HepG2 (cell line): ENCODE results near the gene CDK5RAP2. TPM values are rescaled to one million over a fixed set of nuclear protein-coding genes. Genes with fewer than 3 reads are reported as not detected.

Experiments
- BCL6 ChIP-seq: IDR thresholded peaks from 2 replicates; pipeline ENCODE4 v1.6.1; 2016; ENCODE audit warnings: missing genetic modification reagents, missing compliant biosample characterization
- BRD4 ChIP-seq: sonication (generic); formaldehyde crosslinking; IDR thresholded peaks from 2 replicates; pipeline ENCODE4 v1.4.0; 2020; ENCODE audit warnings: missing genetic modification reagents
- CEBPG ChIP-seq: IDR thresholded peaks from 2 replicates; pipeline ENCODE4 v1.6.1; 2016
- CREBL2 ChIP-seq: sonication (generic); formaldehyde crosslinking; IDR thresholded peaks from 2 replicates; pipeline ENCODE4 v1.8.1; 2023; ENCODE audit warnings: missing genetic modification reagents, mild to moderate bottlenecking, borderline replicate concordance
- EP300 ChIP-seq, 3 experiments: sonication (generic) in 1 of 3; formaldehyde crosslinking in 1 of 3; IDR thresholded peaks; 2 replicates each; pipeline versions ENCODE4 v1.5.1 to v1.6.1; 2011 to 2020; ENCODE audit warnings: low read depth in 2 of 3, low read length in 2 of 3, borderline replicate concordance in 1 of 3, improper control_type of control experiment in 1 of 3, mild to moderate bottlenecking in 1 of 3, missing genetic modification reagents in 1 of 3, moderate library complexity in 1 of 3
- FOXC1 ChIP-seq: sonication (generic); formaldehyde crosslinking; IDR thresholded peaks from 2 replicates; pipeline ENCODE4 v1.8.0; 2022; ENCODE audit warnings: mild to moderate bottlenecking, missing genetic modification reagents, borderline replicate concordance
- FOXP1 ChIP-seq, 2 experiments: fragments of 450-650 bp in 1 of 2; IDR thresholded peaks; 2 replicates each; pipeline ENCODE4 v1.6.1; 2017 to 2018; ENCODE audit warnings: antibody characterized with exemption in 1 of 2
- FUBP1 ChIP-seq: sonication (generic); formaldehyde crosslinking; IDR thresholded peaks from 2 replicates; pipeline ENCODE4 v1.5.1; 2020; ENCODE audit warnings: missing genetic modification reagents, mild to moderate bottlenecking, borderline replicate concordance
- GTF3A ChIP-seq: sonication (generic); formaldehyde crosslinking; conservative IDR thresholded peaks from 2 replicates; pipeline ENCODE4 v1.4.0; 2020; ENCODE audit warnings: mild to moderate bottlenecking, missing genetic modification reagents
- HDAC2 ChIP-seq: sonication (generic); formaldehyde crosslinking; IDR thresholded peaks from 2 replicates; pipeline ENCODE4 v1.4.0; 2020; ENCODE audit warnings: missing genetic modification reagents
- KDM1A ChIP-seq: IDR thresholded peaks from 2 replicates; pipeline ENCODE4 v1.6.1; 2016; ENCODE audit warnings: missing compliant biosample characterization
- KDM2A ChIP-seq: sonication (generic); formaldehyde crosslinking; IDR thresholded peaks from 2 replicates; pipeline ENCODE4 v1.4.0; 2020; ENCODE audit warnings: low read depth, missing genetic modification reagents, borderline replicate concordance
- KDM5A ChIP-seq: fragments of 200-600 bp; sonication (generic); IDR thresholded peaks from 2 replicates; pipeline ENCODE4 v1.7.0; 2018; ENCODE audit warnings: antibody characterized with exemption, mild to moderate bottlenecking, low read length, borderline replicate concordance
- KLF12 ChIP-seq: sonication (generic); formaldehyde crosslinking; IDR thresholded peaks from 2 replicates; pipeline ENCODE4 v1.4.0; 2020; ENCODE audit warnings: missing genetic modification reagents, borderline replicate concordance
- MIXL1 ChIP-seq: IDR thresholded peaks from 2 replicates; pipeline ENCODE4 v1.6.1; 2016
- NFYC ChIP-seq: IDR thresholded peaks from 2 replicates; pipeline ENCODE4 v1.6.1; 2016; ENCODE audit warnings: missing genetic modification reagents, missing compliant biosample characterization
- PHB2 ChIP-seq: fragments of 450-650 bp; IDR thresholded peaks from 2 replicates; pipeline ENCODE4 v1.6.1; 2018; ENCODE audit not compliant: partially characterized antibody
- POGZ ChIP-seq: sonication (generic); formaldehyde crosslinking; IDR thresholded peaks from 2 replicates; pipeline ENCODE4 v1.4.0; 2020; ENCODE audit warnings: mild to moderate bottlenecking, missing genetic modification reagents
- SMYD3 ChIP-seq: sonication (generic); formaldehyde crosslinking; IDR thresholded peaks from 2 replicates; pipeline ENCODE4 v1.8.1; 2023; ENCODE audit warnings: mild to moderate bottlenecking, missing genetic modification reagents
- STAG1 ChIP-seq: sonication (generic); formaldehyde crosslinking; IDR thresholded peaks from 2 replicates; pipeline ENCODE4 v1.4.0; 2020; ENCODE audit warnings: missing genetic modification reagents
- TEAD3 ChIP-seq: optimal IDR thresholded peaks from 2 replicates; pipeline ENCODE3; 2016; ENCODE audit warnings: borderline replicate concordance
- TGIF2 ChIP-seq: IDR thresholded peaks from 2 replicates; pipeline ENCODE4 v1.6.1; 2016; ENCODE audit warnings: control low read depth, missing compliant biosample characterization
- ZBTB26 ChIP-seq: IDR thresholded peaks from 2 replicates; pipeline ENCODE4 v1.6.1; 2016; ENCODE audit warnings: missing compliant biosample characterization, missing genetic modification reagents, borderline replicate concordance
- ZNF121 ChIP-seq: sonication (generic); formaldehyde crosslinking; IDR thresholded peaks from 2 replicates; pipeline ENCODE4 v1.5.0; 2020; ENCODE audit warnings: mild to moderate bottlenecking, missing genetic modification reagents
- ZNF136 ChIP-seq: sonication (generic); formaldehyde crosslinking; IDR thresholded peaks from 2 replicates; pipeline ENCODE4 v1.8.1; 2022; ENCODE audit warnings: low read depth, mild to moderate bottlenecking, moderate library complexity, missing genetic modification reagents
- ZNF331 ChIP-seq: sonication (generic); formaldehyde crosslinking; IDR thresholded peaks from 2 replicates; pipeline ENCODE4 v1.4.0; 2020; ENCODE audit warnings: missing genetic modification reagents
- ZNF33B ChIP-seq: sonication (generic); formaldehyde crosslinking; IDR thresholded peaks from 2 replicates; pipeline ENCODE4 v1.5.1; 2020; ENCODE audit warnings: mild to moderate bottlenecking, missing genetic modification reagents
- ZNF556 ChIP-seq: sonication (generic); formaldehyde crosslinking; IDR thresholded peaks from 2 replicates; pipeline ENCODE4 v1.4.0; 2020; ENCODE audit warnings: mild to moderate bottlenecking, missing genetic modification reagents, borderline replicate concordance
- ZNF580 ChIP-seq: IDR thresholded peaks from 2 replicates; pipeline ENCODE4 v1.6.1; 2016; ENCODE audit warnings: low read depth, borderline replicate concordance
- ZNF747 ChIP-seq: sonication (generic); formaldehyde crosslinking; IDR thresholded peaks from 2 replicates; pipeline ENCODE4 v1.8.1; 2023; ENCODE audit warnings: missing genetic modification reagents, mild to moderate bottlenecking, borderline replicate concordance
- ZNF773 ChIP-seq: sonication (generic); formaldehyde crosslinking; IDR thresholded peaks from 2 replicates; pipeline ENCODE4 v1.4.0; 2020; ENCODE audit warnings: missing genetic modification reagents, borderline replicate concordance
- polyA plus RNA-seq, 8 experiments: library from polyadenylated mRNA; depleted of rRNA in 3 of 8; stranded (reverse) in 7 of 8; unstranded in 1 of 8; fragments of >200 nt; fragmentation: Illumina TruSeq in 4 of 8; extraction: Trizol in 4 of 8; gene quantifications; 2 replicates each; pipeline versions ENCODE4 v1.2.1 to v1.2.3, GENCODE V29; 2011 to 2016; ENCODE audit warnings: low read depth in 4 of 8, missing spikeins in 1 of 8, mixed read lengths in 1 of 8; ENCODE audit not compliant: insufficient read depth in 1 of 8
- total RNA-seq, 5 experiments: library from RNA; depleted of rRNA; stranded (reverse); fragments of >200 nt; fragmentation: Illumina TruSeq; extraction: Trizol; gene quantifications; 2 replicates each; pipeline ENCODE4 v1.2.3, GENCODE V29; 2016; ENCODE audit warnings: low read depth in 1 of 5

Gene CDK5RAP2
- total and polyA plus RNA-seq, 2 of the 13 experiments (the other 11 are each of a cell fraction or from before 2014, with no cell fraction given): 31.8 to 42.2 TPM

- TF ChIP-seq ZNF580 (CRISPR knock-in tag) (0 out of 2 replicates have a peak, but pooled peaks have one; percentile 39), ZNF773 (CRISPR knock-in tag) (no peak), MIXL1 (CRISPR knock-in tag) (peak; percentile 22; the same call in 1 of the 2 replicates), TGIF2 (CRISPR knock-in tag) (no peak), FUBP1 (no peak), ZNF556 (CRISPR knock-in tag) (no peak), CREBL2 (CRISPR knock-in tag) (no peak), BCL6 (0 out of 2 replicates have a peak, but pooled peaks have one; percentile 24), FOXC1 (CRISPR knock-in tag) (no peak), POGZ (CRISPR knock-in tag) (0 out of 2 replicates have a peak, but pooled peaks have one; percentile 15), FOXP1 (IDR thresholded peaks at IDR 0.05) (no peak), FOXP1 (CRISPR knock-in tag; IDR thresholded peaks at IDR 0.05) (no peak), KDM5A (no peak), PHB2 (no peak), SMYD3 (CRISPR knock-in tag) (no peak), STAG1 (peak; percentile 22; the same call in 1 of the 2 replicates), KDM2A (CRISPR knock-in tag) (no peak), BRD4 (CRISPR knock-in tag) (no peak), HDAC2 (CRISPR knock-in tag) (peak; percentile 41; the same call in 1 of the 2 replicates), ZNF121 (CRISPR knock-in tag) (0 out of 2 replicates have a peak, but pooled peaks have one; percentile 10), KDM1A (CRISPR knock-in tag) (peak; percentile 69), ZNF747 (CRISPR knock-in tag) (no peak), CEBPG (CRISPR knock-in tag) (peak; percentile 53), ZNF33B (CRISPR knock-in tag) (no peak), EP300 (IDR thresholded peaks at IDR 0.05; ENCODE audit: low read depth in 2 of 2, low read length in 2 of 2) (peak in 1 of 2 experiments; percentile 52; a peak in 2 of 4 replicates), EP300 (CRISPR knock-in tag; IDR thresholded peaks at IDR 0.05; ENCODE audit: borderline replicate concordance) (no peak), ZNF136 (CRISPR knock-in tag) (no peak), ZBTB26 (CRISPR knock-in tag) (peak; percentile 100), ZNF331 (CRISPR knock-in tag) (peak; percentile 64), KLF12 (CRISPR knock-in tag) (no peak), TEAD3 (CRISPR knock-in tag) (peak; percentile 100), GTF3A (CRISPR knock-in tag) (no peak), NFYC (CRISPR knock-in tag) (no peak)
These were observed 213.3 kb downstream of the CDK5RAP2 start (continued) for GRCh38 chr9:120366644-120367019.
